IMR-90 (cell line): ENCODE data around the gene THNSL1. TPM values are rescaled to one million over a fixed set of nuclear protein-coding genes. Genes with fewer than 3 reads are reported as not detected.

ENCODE experiments used
- ATAC-seq: fragments of 200-7000 bp; cut with Tn5 transposase; 2 replicates; pipeline ENCODE4 v1.9.1; 2020; ENCODE audit warnings: low read depth, mild to moderate bottlenecking, moderate library complexity
- BruUV-seq: library from RNA; stranded (reverse); fragments of 400-500 nt; replicated peaks from 2 replicates; lab custom pipeline; 2021; lab: Mats Ljungman, UMichigan
- CTCF ChIA-PET: fragments of 300-600 bp; formaldehyde crosslinking; extraction: SDS; loops from one replicate; lab custom pipeline; 2021; ENCODE audit warnings: antibody characterized with exemption; lab: Yijun Ruan, JAX
- POLR2A ChIA-PET: fragments of 300-600 bp; sonication (Branson Sonifier 250); formaldehyde crosslinking; loops from one replicate; lab custom pipeline; 2022; ENCODE audit warnings: antibody characterized with exemption; ENCODE audit not compliant: unreplicated experiment; lab: Charles Lee
- DNase-seq: peaks from one replicate; pipeline ENCODE4 v3.0.0; 2013
- H2AFZ ChIP-seq: replicated peaks from 2 replicates; pipeline ENCODE3; 2013; ENCODE audit warnings: low read length, mild to moderate bottlenecking; ENCODE audit not compliant: poor library complexity
- H2AK5ac ChIP-seq: 2 replicates; pipeline ENCODE4 v1.6.1; 2013; ENCODE audit warnings: low read depth, low read length, inconsistent platforms
- H2AK9ac ChIP-seq: replicated peaks from 2 replicates; pipeline ENCODE3; 2013; ENCODE audit warnings: mild to moderate bottlenecking, low read depth, low read length, moderate library complexity; ENCODE audit not compliant: poor library complexity
- H2BK120ac ChIP-seq: 2 replicates; pipeline ENCODE4 v1.6.1; 2013; ENCODE audit warnings: low read depth, low read length, inconsistent platforms
- H2BK15ac ChIP-seq: 3 replicates; pipeline ENCODE4 v1.6.1; 2013; ENCODE audit warnings: low read depth, low read length, inconsistent platforms
- H2BK20ac ChIP-seq: 2 replicates; pipeline ENCODE4 v1.6.1; 2013; ENCODE audit warnings: low read depth, mild to moderate bottlenecking, inconsistent platforms, low read length, moderate library complexity
- H2BK5ac ChIP-seq: 2 replicates; pipeline ENCODE4 v1.6.1; 2013; ENCODE audit warnings: mild to moderate bottlenecking, low read depth, low read length, inconsistent platforms; ENCODE audit not compliant: poor library complexity, severe bottlenecking
- H3K14ac ChIP-seq: replicated peaks from 2 replicates; pipeline ENCODE4 v1.6.1; 2013; ENCODE audit warnings: low read depth, low read length, inconsistent platforms
- H3K18ac ChIP-seq: 2 replicates; pipeline ENCODE4 v1.6.1; 2013; ENCODE audit warnings: low read depth, low read length, control low read depth
- H3K23ac ChIP-seq: 2 replicates; pipeline ENCODE4 v1.6.1; 2013; ENCODE audit warnings: low read depth, low read length, inconsistent platforms
- H3K27ac ChIP-seq: 2 replicates; pipeline ENCODE4 v1.5.1; 2013; ENCODE audit warnings: mild to moderate bottlenecking, control low read depth, low read length; ENCODE audit not compliant: insufficient read depth
- H3K27me3 ChIP-seq: 2 replicates; pipeline ENCODE4 v1.6.1; 2013; ENCODE audit warnings: low read length; ENCODE audit not compliant: control insufficient read depth, insufficient read depth
- H3K36me3 ChIP-seq: 2 replicates; pipeline ENCODE4 v1.6.1; 2013; ENCODE audit warnings: low read length, mixed read lengths; ENCODE audit not compliant: control insufficient read depth, insufficient read depth
- H3K4ac ChIP-seq: 2 replicates; pipeline ENCODE4 v1.6.1; 2013; ENCODE audit warnings: low read depth, low read length, inconsistent platforms
- H3K4me1 ChIP-seq: 2 replicates; pipeline ENCODE4 v1.6.1; 2013; ENCODE audit warnings: low read length, mixed read lengths; ENCODE audit not compliant: control insufficient read depth, insufficient read depth
- H3K4me2 ChIP-seq: 2 replicates; pipeline ENCODE4 v1.6.1; 2013; ENCODE audit warnings: low read depth, mild to moderate bottlenecking, control low read depth, low read length, moderate library complexity
- H3K4me3 ChIP-seq: 2 replicates; pipeline ENCODE4 v1.5.1; 2013; ENCODE audit warnings: low read depth, mild to moderate bottlenecking, control low read depth, low read length, moderate library complexity; ENCODE audit not compliant: insufficient read depth
- H3K56ac ChIP-seq: 2 replicates; pipeline ENCODE4 v1.6.1; 2013; ENCODE audit warnings: low read length, inconsistent platforms; ENCODE audit not compliant: insufficient read depth; ENCODE audit errors: extremely low read depth
- H3K79me1 ChIP-seq, 2 experiments: 2 replicates each; pipeline ENCODE4 v1.6.1; 2013; ENCODE audit warnings: low read length in 2 of 2, inconsistent platforms in 1 of 2, low read depth in 1 of 2
- H3K9ac ChIP-seq: 2 replicates; pipeline ENCODE4 v1.6.1; 2013; ENCODE audit warnings: low read depth, low read length, control low read depth
- H3K9me1 ChIP-seq: 2 replicates; pipeline ENCODE4 v1.6.1; 2013; ENCODE audit warnings: low read length, inconsistent platforms; ENCODE audit not compliant: insufficient read depth
- H3K9me3 ChIP-seq: 2 replicates; pipeline ENCODE4 v1.6.1; 2013; ENCODE audit warnings: low read length; ENCODE audit not compliant: control insufficient read depth, insufficient read depth
- H4K20me1 ChIP-seq: 2 replicates; pipeline ENCODE4 v1.6.1; 2013; ENCODE audit warnings: low read length, inconsistent platforms; ENCODE audit not compliant: insufficient read depth
- H4K5ac ChIP-seq: 2 replicates; pipeline ENCODE4 v1.6.1; 2013; ENCODE audit warnings: mild to moderate bottlenecking, low read depth, low read length, control low read depth
- H4K8ac ChIP-seq, 2 experiments: 2 replicates each; pipeline ENCODE4 v1.6.1; 2013; ENCODE audit warnings: low read depth in 2 of 2, low read length in 2 of 2, control low read depth in 1 of 2, inconsistent platforms in 1 of 2
- H4K91ac ChIP-seq: 2 replicates; pipeline ENCODE4 v1.6.1; 2013; ENCODE audit warnings: low read depth, low read length, inconsistent platforms; ENCODE audit not compliant: insufficient read depth
- BHLHE40 ChIP-seq: fragments of 150-350 bp; IDR thresholded peaks from 2 replicates; pipeline ENCODE4 v1.6.1; 2016; ENCODE audit warnings: mild to moderate bottlenecking, low read depth, low read length
- CEBPB ChIP-seq: IDR thresholded peaks from 2 replicates; pipeline ENCODE4 v1.6.1; 2012; ENCODE audit warnings: low read depth, low read length, improper control_type of control experiment
- CTCF ChIP-seq: conservative IDR thresholded peaks from 2 replicates; pipeline ENCODE4 v1.5.1; 2012; ENCODE audit warnings: mild to moderate bottlenecking, low read depth, low read length, improper control_type of control experiment
- FOS ChIP-seq: fragments of 150-350 bp; IDR thresholded peaks from 2 replicates; pipeline ENCODE4 v1.6.1; 2016; ENCODE audit warnings: low read depth, low read length
- MAFK ChIP-seq: IDR thresholded peaks from 2 replicates; pipeline ENCODE4 v1.6.1; 2012; ENCODE audit warnings: low read depth, low read length, improper control_type of control experiment
- NFE2L2 ChIP-seq: fragments of 150-350 bp; IDR thresholded peaks from 2 replicates; pipeline ENCODE4 v1.6.1; 2016; ENCODE audit warnings: low read depth, mild to moderate bottlenecking, low read length
- RAD21 ChIP-seq: IDR thresholded peaks from 2 replicates; pipeline ENCODE4 v1.6.1; 2012; ENCODE audit warnings: low read length, improper control_type of control experiment
- RCOR1 ChIP-seq: IDR thresholded peaks from 2 replicates; pipeline ENCODE4 v1.6.1; 2012; ENCODE audit warnings: mild to moderate bottlenecking, low read length, improper control_type of control experiment; ENCODE audit not compliant: insufficient replicate concordance
- SMC3 ChIP-seq: fragments of 150-350 bp; IDR thresholded peaks from 2 replicates; pipeline ENCODE4 v1.6.1; 2016; ENCODE audit warnings: low read depth, mild to moderate bottlenecking, antibody characterized with exemption, low read length, moderate library complexity
- WGBS, 2 experiments: methylation state at CpG; one replicate each; pipeline versions ENCODE4 v1.1.5 to v1.1.7; 2013; ENCODE audit warnings: missing lambda C conversion rate in 2 of 2; ENCODE audit not compliant: insufficient read length in 1 of 2; ENCODE audit errors: extremely low coverage in 2 of 2; 5-methylcytosine and 5-hydroxymethylcytosine counted together
- dilution Hi-C: fragments of 300-500 bp; cut with HindIII; formaldehyde crosslinking; loops from one replicate; pipeline ENCODE4 v1.14.3; 2018; ENCODE audit warnings: low sequenced_read_pairs; ENCODE audit not compliant: unreplicated experiment
- in situ Hi-C: fragments of 300-500 bp; cut with MboI; formaldehyde crosslinking; loops from 3 replicates; pipeline ENCODE4 v1.14.3; 2019; ENCODE audit warnings: low sequenced_read_pairs, inconsistent platforms, mixed read lengths
- intact Hi-C: fragments of 100-400 bp; cut with micrococcal nuclease; formaldehyde crosslinking; loops from 2 replicates; pipeline ENCODE4 v1.10.0; 2022
- polyA plus RNA-seq, 3 experiments: library from polyadenylated mRNA; depleted of rRNA; stranded (reverse); fragments of >200 nt; gene quantifications; 2 replicates each; pipeline ENCODE4 v1.2.3, GENCODE V29; 2012; ENCODE audit warnings: low replicate concordance in 1 of 3
- total RNA-seq: library from RNA; depleted of rRNA; stranded (reverse); fragments of >200 nt; gene quantifications from 2 replicates; pipeline ENCODE4 v1.2.3, GENCODE V29; 2012

THNSL1 gene
- total and polyA plus RNA-seq, 2 of the 4 experiments (the other 2 are of a cell fraction) = 1.3 to 2.0 TPM

- Histone ChIP-seq H3K56ac (no peak overlapping the region), H3K27ac (no peak overlapping the region), H2AFZ (no peak overlapping the region), H2BK120ac (no peak overlapping the region), H2BK5ac (no peak overlapping the region), H3K4me2 (no peak overlapping the region), H3K14ac (no peak overlapping the region), H2BK20ac (no peak overlapping the region), H4K20me1 (no peaks in the 10 kb centered on the region), H4K91ac (no peak overlapping the region), H3K9me1 (no peaks in the 10 kb centered on the region), H3K18ac (no peak overlapping the region), H2AK5ac (no peak overlapping the region), H4K8ac (no peak overlapping the region), H3K79me1 (no peaks in the 10 kb centered on the region), H3K4ac (no peak overlapping the region), H3K27me3 (peaks cover 3% of the 10 kb centered on the region; the same call in 1 of the 2 replicates), H2BK15ac (no peak overlapping the region), H3K36me3 (no peaks in the 10 kb centered on the region), H3K23ac (no peak overlapping the region), H3K9ac (no peak overlapping the region), H4K5ac (no peak overlapping the region), H3K4me3 (no peak overlapping the region), H3K9me3 (no peaks in the 10 kb centered on the region), H3K4me1 (no peaks in the 10 kb centered on the region), H2AK9ac (no peak overlapping the region)
- in situ Hi-C loops (no loop called here), intact Hi-C loops (no loop called here), dilution Hi-C loops (no loop called here)
- no CpG with 5 or more reads among the region's 2 CpGs for WGBS, 2 experiments
- TF ChIP-seq MAFK (no peak), RCOR1 (no peak), BHLHE40 (no peak), CEBPB (no peak), RAD21 (no peak), CTCF (no peak), FOS (no peak), NFE2L2 (no peak), SMC3 (no peak)
- BruUV-seq = no TSS peak
- no peak for DNase-seq
- ChIA-PET POLR2A (no interaction called here), CTCF (no interaction called here)
- no peak for ATAC-seq
Measured at GRCh38 chr10:25038325-25038724, 21.9 kb downstream of the THNSL1 start.
